HG02970 (cell line): Measurements from ENCODE around the gene PRKD3.

Source experiments
- ATAC-seq: cut with Tn5 transposase; IDR thresholded peaks from one replicate; pipeline ENCODE4 v1.9.1; 2021; ENCODE audit warnings: mild to moderate bottlenecking, moderate library complexity, moderate number of reproducible peaks; ENCODE audit not compliant: unreplicated experiment, low FRiP score

PRKD3 gene

DNA sequence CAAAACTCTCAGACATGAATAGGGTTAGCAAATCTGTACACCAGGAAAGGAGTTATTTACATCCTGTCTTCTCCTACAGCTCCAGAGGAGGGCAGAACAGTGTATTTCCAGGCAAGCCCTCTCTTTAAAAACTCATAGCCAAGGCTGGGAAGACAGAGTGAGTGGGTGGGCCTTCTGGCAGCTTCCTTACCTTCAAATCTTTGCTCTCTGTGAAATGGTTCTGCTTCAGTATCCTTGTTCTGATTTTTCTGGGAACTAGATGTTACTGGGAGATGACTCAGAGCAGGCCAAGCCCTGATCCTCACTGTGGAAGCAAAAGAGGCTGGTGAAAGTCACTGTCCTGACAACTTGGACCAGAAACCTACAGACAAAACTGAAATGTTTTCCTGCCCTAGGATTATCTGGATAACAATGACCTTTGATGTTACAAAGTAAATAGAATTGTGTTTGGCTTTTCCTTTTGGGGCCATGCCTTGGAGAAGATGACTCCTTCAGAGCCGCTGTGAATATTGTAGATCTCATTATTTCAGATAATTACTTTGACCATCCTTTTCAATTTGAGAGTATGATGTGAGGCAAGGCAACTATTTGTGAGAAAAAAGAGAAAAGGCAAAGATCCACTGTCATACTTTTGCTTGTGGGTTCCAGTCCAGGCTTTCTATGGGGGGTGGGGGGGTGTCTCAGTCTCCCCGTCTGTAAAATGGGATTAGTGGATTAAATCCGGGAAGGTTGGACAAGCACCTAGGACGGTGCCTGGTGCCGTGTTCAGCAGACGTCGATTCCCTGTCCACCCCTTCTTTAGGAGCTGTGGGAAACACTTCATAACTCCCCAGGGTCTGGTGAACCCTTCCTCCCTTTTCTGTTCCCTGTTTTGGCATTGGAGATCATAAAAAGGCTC, 19.2 kb upstream of the PRKD3 start:
- no peak for ATAC-seq

DNA sequence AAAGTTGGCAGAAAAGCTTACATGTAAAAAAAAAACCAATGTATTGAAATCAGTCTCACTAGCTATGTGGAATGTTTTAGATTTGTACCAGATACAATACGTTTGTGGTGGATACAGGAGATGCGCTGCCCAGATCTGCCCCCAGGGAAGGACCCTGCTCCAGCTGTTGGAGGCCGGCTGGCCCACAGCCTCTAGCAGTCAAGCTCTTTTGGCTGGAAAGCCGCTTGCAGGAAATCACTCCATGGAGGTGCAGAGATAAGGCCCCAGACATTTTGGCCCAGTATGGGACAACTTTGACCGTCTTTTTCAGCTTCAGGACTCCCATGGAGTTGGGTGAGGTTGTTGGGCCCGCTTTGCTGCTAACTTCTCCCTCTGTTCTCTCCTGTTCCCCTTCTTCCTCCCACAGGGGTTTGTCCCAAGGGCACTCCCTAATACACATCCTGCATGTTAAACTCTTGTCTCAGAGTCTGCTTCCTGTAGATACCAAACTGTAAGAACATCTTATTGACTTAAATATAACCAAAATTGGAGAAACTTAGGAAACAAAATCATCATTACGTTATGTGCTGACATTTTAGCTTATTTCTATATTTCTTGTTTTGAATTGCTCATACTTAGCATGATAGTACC, 18.1 kb upstream of the PRKD3 start:
- ATAC-seq, result no peak

DNA sequence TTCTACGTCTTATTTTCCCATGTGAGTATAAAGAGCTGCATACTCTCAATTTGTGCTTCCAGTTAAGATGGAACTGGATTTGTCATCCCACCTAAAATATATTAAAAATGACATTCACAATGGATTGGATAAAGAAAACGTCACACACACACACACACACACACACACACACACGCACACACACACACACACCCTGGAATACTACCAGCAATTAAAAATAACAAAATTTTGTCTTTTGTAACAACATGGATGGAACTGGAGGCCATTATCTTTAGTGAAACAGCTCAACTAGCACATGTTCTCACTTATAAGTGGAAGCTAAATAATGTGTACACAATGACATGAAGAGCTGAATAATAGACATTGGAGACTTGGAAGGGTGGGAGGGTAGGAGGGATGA, 16.0 kb upstream of the PRKD3 start:
- no peak for ATAC-seq

DNA sequence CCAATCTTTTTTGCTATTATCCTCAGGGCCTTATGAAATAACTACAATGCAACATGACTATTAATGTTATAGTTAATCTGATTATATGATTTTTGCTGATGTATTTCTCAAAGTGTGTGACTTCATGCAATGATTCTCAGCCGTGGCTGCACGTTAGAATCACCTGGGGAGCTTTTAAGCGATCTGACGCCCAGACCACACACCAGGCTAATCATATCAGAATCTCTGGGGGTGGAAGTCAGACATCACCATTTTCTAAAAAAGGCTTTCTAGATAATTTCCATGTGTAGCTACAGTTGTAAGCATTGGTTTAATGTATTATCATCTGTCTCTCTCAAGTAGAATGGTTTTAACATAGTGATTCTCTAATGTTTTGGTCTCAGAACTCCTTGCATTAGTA, 14.3 kb upstream of the PRKD3 start:
- no peak for ATAC-seq

DNA sequence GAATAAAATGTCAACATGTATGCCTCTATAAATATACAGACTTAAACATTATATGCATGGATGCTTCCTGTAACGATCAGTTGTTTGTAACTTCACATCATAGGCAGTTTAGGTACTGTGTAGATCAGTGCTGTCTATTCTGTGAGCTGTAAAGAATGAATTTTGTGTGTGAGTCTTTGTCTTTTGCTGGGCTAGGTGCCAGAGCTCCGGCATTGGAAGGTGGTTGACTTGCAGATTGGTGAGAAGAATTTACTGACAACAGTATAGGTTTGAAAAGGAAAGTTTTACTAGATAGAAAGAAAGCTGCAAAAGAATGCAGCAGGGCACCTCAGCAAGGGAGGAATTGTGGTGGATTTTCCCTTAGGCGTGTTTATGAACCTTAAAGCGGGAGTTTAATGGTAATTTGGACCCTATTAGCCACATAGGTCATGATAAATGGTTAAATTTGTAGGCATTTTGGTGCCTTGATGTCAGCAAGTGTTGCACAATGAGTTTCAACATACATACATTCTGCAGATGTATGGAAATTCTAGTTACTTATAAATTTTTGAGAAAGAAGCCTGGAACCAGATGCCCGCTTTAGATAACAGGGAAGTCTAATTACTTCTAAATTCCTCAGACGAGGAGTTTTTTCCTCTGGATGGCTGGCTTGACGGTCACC, 13.1 kb upstream of the PRKD3 start:
- no peak for ATAC-seq

DNA sequence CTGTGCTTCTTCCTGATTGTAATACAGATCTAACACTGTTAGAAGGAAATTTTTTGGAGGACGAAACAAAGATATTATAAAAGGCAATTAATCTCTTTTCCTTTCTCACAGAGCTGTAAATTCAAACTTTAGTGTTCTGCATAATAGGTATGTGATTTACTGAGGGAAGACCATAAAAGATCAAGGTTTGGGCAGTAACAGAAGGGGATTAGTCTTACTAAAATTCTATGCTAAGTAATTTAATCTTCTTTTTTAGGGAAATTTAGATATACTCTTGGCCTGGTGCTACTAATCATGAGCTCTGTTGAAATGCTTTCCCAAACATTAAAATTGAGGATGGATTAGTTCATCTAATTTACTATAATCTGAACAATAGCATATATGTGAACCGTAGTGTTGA, 11.0 kb upstream of the PRKD3 start:
- no peak for ATAC-seq

DNA sequence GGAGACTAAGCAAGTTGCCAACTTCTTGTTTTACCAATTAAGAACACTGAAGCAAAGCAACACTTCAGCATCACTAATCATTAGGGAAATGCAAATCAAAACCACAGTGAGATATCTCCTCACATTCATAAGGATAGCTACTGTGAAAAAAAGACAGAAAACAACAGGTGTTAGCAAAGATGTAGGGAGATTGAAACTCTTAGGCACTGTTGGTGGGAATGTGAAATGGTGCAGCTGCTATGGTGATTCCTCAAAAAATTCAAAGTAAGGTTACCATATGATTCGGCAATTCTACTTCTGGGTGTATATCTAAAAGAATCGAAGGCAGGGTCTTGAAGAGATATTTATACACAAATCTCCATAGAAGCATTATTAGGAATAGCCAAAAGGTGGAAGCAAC, 8.6 kb upstream of the PRKD3 start:
- no peak for ATAC-seq

DNA sequence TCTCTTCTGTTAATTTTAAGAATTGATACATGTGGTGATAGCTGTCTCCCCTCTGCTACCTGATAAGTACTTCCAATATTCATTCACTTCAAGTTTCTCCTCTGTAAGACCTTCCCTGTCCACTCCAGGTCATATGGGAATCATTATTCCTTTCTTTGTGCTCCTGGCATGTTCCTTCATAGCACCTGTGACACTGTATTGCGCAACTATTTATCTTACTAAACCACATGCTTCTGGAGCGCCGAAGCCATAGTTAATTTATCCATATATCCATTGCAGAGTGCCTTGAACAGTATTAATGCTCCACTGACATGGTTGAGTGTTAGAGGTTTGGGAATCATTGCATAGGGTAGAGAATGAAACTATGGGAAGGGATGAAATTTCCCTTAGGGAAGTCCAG, 7.9 kb upstream of the PRKD3 start:
- no peak for ATAC-seq

DNA sequence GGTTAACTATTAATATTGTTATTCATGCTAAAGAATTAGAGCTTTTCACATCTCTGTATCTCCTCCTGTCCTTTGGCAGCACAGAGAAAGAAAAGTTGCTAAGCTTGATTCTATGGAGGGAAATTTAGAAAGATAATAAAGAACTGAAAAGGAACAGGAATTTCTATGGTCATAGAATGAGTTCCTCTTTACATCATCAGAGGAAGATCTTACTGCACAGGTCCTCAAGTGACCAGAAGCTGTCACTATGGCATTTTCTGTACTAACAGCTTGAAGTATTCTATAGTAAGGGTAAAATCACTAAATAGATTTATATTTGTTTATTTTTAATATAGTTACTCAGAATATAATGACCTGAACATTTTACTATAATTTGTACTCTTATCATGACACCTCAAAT, 6.0 kb upstream of the PRKD3 start:
- ATAC-seq, result no peak

DNA sequence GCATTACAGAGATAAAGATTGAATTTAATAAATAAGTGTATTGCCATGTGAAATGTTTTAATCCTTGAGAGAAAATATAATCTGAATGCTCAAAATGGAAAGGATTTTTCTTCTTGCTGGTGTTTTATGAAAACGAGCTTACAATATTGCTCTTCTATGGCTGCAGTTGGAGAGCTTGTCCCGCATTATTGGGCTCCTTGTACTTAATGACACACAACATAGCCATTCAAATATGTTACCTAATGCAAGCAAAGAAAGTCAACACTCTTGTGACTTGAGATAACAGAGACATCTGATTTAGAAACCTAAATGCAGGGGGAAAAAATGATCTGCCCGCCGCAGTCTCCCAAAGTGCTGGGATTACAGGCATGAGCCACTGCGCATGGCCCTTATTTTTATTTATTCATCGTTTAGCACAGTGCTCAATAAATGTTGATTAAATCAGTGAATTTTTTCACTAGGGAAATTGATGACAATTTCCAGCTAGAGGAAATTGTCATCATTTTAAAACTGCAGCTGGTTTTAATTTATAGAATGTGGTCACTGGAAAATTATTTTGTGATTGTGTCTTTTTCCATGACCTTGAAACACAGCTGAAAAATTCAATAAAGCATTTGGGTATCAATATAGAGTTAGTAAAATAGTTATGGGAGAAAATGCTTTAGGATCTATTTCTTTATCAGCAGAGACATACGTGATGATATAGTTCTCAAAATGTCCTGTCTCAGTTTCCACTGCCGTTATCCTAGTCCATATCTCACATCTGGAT, 2.4 kb upstream of the PRKD3 start:
- ATAC-seq, result no peak

DNA sequence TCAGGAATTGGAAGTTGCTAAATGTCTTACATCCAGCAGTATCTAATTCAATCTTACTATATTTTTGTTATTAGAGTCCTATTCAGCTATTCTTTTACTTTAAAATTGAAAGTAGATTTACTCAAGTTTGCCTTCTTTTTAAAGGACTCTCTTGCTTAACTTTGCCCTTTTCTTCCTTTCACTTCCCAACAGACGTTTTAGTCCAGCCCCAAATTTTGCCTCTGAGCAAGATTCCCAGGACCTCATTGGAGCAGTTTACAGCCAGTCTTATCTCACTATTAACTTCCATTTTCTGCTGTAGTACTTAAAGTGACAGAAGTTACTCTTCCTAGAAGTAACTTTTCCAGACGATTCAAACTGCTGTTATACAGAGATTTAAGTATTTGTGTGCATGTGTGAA, 1.7 kb upstream of the PRKD3 start:
- no peak for ATAC-seq

DNA sequence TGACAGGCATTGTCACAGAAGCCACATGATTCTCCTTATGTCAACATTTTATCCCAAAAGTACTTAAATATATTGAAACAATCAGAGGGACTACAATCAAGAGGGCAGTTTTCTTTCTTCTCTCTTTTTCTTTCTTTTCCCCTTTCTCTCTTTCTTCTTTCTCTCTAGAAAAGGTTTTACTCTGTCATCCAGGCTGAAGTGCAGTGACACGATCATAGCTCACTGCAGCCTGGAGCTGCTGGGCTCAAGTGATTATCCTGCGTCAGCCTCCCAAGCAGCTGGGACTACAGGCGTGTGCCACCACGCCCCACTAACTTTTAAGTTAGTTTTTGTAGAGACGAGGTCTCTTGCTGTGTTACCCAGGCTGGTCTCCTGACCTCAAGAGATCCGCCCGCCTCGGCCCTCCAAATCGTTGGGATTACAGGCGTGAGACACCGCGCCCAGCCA, 1.0 kb upstream of the PRKD3 start:
- ATAC-seq, result no peak

DNA sequence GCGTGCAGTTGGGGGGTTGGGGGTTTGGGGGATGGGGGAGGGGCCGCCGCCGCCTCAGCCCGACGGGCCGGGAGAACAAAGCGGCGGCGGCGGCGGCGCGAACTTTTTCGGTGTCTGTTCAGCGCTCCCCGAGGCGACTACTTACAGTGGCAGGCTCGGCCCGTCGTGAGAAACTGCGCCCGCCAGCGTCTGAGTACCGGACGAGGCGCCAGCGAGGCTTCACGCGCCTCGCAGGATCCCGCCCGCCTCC, 172 bp downstream of the PRKD3 start:
- ATAC-seq, result no peak

DNA sequence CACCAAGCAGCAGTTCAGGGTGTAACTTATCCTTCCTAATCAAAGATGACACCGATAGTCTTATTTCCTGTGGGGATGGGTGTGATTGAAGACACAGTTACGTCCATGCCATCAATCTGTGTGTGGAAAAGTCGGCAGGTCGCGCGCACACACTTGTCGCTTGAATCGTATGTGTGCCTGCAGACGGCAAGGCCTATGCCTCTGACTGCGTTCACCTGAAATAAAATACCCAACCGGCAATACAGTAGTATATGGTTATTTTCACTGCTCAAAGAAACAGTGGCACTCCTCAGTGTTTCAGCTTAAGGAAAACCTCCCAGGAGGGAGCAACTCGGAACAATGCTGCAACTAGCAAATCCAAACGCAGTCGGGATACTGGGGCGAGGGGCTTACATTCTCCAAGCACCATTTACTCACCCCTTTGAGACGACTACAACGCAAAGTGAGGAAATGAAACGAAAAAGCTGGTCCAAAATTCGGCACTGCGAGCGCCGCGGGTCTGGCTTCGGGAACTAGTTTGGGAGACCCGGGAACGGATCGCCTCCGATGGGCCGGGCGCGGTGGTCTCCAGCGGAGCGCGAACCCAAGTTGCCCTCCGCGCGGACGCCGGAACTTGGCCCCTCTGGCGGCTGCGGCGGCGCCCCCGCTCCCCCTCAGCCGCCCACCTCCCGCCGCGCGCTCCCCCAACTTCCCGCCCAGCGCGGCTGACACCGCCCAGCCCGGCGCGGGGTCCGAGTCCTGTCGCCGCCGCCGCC, 675 bp downstream of the PRKD3 start:
- ATAC-seq, result peak; percentile 22

DNA sequence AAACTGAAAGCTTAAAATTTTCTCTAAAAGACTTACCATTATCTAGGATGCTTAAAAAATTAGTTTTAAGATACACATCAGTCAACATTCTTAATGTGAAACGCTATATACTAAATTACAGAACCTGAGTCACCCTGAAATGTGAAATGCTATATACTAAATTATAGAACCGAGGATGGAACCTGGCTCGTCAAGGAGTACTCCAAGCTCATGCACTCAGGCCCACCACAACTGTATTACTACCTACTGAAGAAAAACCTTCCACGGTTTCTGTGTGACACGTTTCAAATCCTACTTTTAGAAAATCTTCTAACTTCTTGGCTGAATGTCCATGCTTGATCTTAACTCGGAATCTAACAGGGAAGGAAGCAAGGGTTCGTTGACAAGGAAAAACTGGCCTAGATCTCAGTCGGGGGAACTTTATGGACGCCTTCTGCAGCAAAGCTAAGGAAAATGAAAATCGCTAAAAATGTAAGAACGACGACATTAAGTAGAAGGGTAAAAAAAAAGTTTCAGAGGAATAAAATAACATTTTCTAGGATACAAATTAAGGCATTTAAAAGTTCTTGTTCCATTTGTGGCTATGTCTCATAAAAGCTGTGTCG, 1.4 kb downstream of the PRKD3 start:
- ATAC-seq, result no peak

DNA sequence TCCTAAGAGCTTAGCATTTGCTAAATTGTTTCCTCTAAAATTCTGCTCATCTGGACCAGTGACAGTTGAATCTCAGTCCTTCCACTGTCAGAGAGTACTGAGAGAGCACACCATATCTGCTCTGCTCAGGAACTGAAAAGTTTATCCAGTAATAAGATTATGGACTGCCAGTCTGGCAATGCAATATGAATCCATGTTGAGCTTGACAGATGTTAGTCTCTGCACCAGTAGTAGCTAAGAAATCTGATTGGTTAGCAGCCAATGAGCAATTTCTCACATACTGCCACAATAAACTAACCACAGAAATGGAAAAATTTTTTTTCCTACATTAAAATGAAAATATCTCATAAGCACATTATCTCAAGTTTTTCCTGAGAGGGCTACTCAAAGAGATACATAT, 2.3 kb downstream of the PRKD3 start:
- no peak for ATAC-seq

DNA sequence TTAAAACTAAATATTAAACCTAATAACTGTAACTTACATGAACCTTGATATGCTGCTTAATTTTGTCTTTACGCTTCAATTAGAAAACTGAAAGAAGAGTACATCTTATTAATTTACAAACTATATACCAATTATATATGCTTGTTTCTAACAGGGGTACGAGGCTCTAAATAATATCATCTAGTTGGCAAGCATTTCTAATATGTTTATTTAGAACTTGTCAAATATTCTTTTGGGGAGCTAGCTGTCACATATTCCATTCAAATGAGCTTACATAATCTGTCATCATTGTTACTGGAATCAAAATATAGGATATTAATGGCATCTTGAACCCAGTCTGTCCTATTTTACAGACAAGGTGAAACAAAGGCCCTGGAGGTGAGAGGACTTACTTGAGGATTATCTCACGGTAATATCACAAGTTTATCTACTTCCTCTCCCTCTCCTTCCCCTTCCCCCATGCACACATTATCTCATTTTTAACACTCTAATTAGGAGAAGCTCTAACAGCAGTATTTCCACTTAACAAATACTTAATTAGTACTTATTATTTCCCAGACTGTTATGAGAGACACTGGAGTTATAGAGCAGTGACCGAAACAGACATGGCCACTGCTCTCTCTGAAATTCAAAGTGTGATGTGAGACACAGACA, 3.5 kb downstream of the PRKD3 start:
- ATAC-seq, result no peak

DNA sequence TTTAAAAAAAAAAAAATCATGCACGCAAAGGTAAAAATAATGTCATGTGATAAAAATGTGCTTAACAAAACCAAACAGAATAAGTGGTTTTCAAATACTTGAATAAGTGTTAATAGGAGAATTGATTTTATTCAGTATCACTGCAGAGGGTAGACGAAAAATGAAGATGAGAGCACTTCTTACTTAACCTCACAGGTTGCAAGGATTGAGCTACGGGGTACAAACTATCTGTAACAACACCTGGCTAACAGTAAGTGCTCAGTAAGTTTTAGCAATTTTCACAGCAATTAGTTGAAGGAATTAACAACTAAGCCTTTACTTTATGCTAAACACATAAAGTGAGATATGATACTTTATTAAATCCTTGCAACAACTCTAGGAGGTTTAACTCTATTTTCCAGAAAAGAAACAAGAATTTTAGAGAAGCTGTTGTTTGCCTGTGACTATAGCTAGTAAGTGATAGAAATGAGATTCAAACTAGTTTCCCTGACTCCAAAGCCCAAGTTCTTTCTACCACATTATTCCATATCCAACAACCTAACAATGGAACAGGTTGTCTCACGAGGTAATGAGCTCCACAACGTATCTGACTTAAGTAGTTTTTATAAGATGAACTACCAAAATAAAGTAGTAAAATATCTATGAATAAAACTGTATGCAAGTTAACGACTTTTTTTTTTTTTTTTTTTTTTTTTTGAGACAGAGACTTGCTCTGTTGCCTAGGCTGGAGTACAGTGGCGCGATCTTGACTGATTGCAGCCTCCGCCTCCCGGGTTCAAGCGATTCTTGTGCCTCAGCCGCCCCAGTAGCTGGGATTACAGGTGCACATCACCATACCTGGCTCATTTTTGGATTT, 4.7 kb downstream of the PRKD3 start:
- ATAC-seq, result no peak

DNA sequence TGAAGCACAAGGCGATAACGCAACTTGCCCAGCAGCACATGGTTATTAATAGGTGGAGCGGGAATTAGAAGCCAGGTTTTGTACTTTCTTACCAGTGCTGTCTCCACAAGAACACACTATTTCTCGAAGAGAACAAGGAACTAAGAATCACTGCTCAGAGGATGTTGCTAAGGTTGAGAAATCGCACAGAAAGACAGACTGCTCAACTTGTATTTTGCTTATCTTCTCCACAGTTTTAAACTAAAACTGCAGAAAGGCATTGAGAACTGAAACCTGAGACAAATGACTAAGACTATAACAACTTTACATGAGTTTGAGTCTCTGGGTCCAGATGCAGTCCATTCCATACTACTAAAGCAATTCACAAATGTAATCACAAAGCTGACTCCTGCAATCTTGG, 6.2 kb downstream of the PRKD3 start:
- no peak for ATAC-seq
